Esophagus squamous epithelium (tissue), 4 donors: ENCODE results near the gene RNGTT.

Source experiments
- CTCF ChIP-seq, 6 experiments: fragments of 450-650 bp in 4 of 6; fragments of 200-600 bp in 2 of 6; sonication (generic) in 2 of 6; IDR thresholded peaks; one replicate each; pipeline ENCODE4 v1.5.1; 2016 to 2019; ENCODE audit warnings: antibody characterized with exemption in 6 of 6, mild to moderate bottlenecking in 4 of 6, moderate library complexity in 4 of 6
- POLR2A ChIP-seq, 4 donors: fragments of 450-650 bp; IDR thresholded peaks; one replicate each; pipeline ENCODE4 v1.6.1; 2017; ENCODE audit warnings: antibody characterized with exemption in 4 of 4, mild to moderate bottlenecking in 4 of 4, moderate library complexity in 3 of 4

DNA sequence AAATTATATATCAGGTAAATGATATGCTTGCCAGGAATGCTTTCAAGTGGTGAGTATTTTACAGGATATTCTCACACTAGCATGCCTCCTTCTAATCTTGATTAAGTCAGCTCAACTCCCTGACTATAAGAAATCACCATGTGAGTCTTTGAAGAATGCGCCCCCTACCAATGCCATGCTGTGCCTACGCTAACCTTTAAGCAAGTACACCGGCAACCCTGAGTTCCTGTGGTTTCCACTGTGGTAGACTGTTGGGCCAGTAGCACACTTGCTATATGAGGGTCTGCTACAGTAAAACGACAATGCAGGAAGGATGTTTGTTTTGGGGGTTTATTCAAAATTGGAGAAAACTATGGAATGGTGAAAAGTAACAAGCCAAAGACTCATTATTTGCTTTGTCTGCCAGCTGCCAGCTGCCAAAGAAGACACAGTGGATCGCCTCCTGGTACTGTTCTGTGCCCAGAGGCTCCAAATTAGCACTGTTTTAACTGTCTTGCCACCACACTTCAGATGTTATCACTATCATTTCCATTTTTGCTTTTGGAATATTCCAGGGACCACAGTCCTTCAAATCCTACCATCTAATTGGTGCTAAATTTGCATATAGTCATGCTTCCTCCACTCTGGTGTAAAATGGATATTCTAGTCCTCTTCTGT, 333.5 kb downstream of the RNGTT start:
- no peak for TF ChIP-seq CTCF (IDR thresholded peaks at IDR 0.05)
- no peak for TF ChIP-seq POLR2A (IDR thresholded peaks at IDR 0.05)
